GM19099 (cell line): Measurements from ENCODE around the gene SBF2.

Experiments used
- POLR2A ChIP-seq: IDR thresholded peaks from 3 replicates; pipeline ENCODE4 v1.6.1; 2011; ENCODE audit warnings: low read depth; ENCODE audit not compliant: insufficient read length; ENCODE audit errors: extremely low read depth

SBF2 gene

DNA sequence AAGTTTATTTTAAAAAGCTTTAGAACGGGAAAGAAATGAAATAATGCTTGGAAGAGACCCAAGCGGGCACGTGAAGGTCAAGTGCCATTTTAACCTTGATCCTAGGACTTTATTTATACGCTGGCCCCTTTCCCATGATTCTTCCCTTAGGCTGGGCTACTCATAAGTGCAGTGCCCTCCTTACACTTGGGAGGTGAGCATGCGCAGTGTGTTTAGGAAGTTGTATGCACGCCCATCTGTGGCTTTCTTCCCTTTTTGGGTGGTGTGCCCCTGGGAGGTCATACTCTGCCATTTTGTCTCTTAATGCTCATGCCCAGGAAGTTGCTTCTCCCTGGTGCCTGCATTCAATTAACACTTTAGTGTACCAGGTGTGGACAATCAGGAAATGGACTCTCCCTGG lies 390.4 kb downstream of the SBF2 start:
- no peak for TF ChIP-seq POLR2A

DNA sequence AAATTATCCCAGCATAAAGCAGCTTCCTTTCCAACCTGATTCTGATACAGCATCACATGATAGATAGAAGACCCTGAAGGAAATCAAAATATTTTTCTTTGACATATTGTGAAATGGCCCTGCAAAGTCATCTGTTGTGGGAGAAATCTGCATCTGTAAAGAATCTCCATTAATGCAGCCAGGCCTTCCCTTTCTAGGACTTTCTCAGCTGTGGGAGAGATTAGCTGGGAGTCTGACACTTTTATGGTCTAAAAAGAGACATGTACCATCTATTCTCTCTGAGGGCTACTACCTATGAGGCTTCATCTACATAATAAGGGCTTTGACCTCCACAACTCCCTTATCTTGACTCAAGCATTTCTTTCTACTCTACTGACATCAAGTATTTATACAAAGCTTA lies 392.1 kb downstream of the SBF2 start:
- no peak for TF ChIP-seq POLR2A

DNA sequence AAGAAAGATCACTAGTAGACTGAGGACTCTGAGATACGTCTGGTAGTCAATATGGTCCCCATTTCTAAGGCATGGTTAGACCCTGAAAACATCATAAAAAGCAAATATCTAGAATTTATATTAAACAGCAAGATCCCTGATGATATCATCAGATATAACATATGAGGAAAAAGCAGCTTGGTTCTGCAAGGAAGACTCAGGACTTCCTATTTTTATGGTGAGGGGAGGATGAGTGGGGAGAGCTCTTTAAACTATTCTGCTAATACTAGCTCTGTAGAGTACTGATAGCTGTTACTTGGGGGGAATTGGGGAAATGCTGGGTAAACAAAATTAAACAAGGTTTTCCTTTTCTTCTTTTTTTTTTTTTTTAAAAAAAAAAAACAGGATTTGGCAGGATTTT lies 394.3 kb downstream of the SBF2 start:
- TF ChIP-seq POLR2A, result no peak

- TF ChIP-seq POLR2A, result no peak
These were observed 397.1 kb downstream of the SBF2 start for GRCh38 chr11:9896902-9897301.

GRCh38 chr11:9895006-9895405 lies 399.0 kb downstream of the SBF2 start:
- TF ChIP-seq POLR2A, result no peak

DNA sequence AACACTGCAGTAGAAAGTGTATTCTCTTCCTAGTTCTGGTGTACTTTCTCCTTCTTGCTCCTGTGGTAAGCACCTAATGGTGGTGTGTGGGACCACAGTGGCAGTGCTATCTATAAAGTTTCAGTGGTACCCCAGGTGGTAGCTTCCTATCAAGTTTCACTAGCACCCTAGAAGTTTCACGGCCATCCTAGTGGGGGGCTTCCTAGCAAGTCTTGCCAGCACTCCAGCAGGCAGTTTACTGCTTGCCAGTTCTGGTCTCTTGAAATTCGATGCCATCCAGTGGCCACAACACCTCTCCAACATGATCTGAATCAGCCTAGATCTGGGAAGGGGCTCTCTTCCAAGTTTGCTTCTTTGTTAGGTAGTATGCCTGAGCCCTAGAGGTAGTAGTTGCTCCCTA lies 400.5 kb downstream of the SBF2 start:
- no peak for TF ChIP-seq POLR2A

- TF ChIP-seq POLR2A, result no peak
These were observed 405.1 kb downstream of the SBF2 start for GRCh38 chr11:9888938-9889337.

GRCh38 chr11:9887472-9887871 lies 406.5 kb downstream of the SBF2 start:
- TF ChIP-seq POLR2A, result no peak

DNA sequence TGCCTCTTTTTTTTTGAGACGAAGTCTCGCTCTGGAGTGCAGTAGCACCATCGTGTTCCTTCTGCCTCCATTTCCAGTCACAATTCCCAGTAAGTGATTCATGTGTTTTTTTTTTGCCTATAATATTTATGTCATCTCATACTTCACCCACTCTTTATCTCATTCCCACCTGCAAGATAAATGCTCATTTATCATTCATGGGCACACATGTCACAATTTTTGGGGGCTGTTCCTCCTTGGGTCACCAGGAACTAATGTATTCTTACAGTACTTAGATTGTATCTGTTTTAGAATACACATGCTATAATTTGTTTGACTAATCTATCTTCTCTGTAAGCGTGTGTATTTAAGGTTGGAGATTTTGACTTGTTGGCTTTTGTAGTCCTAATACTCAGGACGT lies 407.4 kb downstream of the SBF2 start:
- no peak for TF ChIP-seq POLR2A

- no peak for TF ChIP-seq POLR2A
These were observed 409.4 kb downstream of the SBF2 start for GRCh38 chr11:9884601-9885000.

DNA sequence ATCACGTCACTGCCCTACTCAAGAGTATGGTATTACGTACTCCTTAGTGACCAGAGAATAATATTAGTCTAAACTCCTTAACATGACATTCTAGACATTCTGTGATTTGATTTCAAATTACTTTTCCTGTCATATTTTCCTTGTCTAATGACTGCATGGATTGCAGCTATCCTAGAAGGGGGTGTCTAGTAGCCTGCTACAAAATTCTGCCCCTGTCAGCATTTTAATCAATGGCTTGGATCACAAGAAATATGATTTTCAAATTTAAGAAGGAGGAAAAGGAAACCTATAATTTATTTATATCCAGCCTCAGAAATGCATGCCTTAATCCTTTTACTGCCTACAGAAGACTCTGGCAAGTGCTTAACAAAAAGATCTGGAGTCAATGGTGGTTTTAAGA lies 413.4 kb downstream of the SBF2 start:
- TF ChIP-seq POLR2A, result no peak

DNA sequence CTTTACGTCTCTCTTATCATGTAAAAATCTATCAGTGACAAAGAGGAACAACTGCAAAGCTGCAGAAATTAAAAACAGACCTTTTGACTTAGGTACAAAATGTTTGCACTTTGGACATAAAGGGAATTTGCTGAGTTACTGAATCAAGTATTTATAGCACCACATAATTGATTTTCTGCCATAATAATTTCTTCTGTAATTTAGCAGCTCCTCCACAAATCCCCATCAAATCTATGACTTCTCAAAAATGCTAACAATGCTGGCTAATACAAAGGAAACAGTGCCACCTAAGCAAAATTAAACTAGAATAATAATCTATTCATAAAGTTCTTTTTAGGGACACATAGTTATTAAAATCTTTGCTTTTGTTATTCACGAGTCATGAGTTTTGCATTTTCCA lies 415.1 kb downstream of the SBF2 start:
- TF ChIP-seq POLR2A, result no peak

GRCh38 chr11:9876331-9876730 lies 417.7 kb downstream of the SBF2 start:
- no peak for TF ChIP-seq POLR2A

GRCh38 chr11:9875862-9876261 lies 418.2 kb downstream of the SBF2 start:
- TF ChIP-seq POLR2A, result no peak

DNA sequence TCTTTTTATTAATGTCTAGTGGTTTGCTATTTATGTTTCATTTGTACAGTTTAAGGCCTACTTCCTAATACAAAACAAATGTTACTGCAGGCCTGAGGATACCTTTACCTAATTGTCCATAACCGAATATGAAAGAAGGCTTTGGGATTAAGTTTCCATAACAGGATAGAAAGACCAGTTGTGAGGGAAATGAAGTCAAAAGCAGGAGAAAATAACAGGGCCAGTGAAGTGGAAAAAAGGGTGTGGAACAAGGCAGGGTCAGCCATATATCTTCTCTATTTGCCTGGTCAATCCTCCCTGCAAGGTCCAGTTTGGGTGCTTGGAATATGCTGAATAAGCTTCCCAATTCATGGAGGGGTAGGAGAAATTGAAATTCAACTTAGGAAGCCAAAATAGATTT lies 418.6 kb downstream of the SBF2 start:
- no peak for TF ChIP-seq POLR2A

DNA sequence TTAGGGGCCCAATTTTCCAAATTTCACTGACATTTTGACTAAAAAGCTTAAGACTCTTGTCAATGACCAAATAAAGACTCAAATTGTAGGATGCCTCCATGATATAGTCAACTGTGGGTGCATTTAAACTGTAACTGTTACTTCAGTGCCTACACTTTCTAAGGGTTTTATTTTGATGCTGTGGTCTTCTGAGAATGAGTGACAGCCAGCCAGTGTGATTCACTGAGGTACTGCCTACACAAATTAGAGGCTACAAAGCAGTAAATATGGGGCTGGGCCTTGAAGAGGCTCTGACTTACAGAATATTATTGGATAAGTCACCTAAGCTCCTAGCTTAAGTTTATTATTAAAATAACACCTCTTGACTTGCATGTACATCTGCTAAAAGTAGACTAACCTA lies 419.6 kb downstream of the SBF2 start:
- no peak for TF ChIP-seq POLR2A

DNA sequence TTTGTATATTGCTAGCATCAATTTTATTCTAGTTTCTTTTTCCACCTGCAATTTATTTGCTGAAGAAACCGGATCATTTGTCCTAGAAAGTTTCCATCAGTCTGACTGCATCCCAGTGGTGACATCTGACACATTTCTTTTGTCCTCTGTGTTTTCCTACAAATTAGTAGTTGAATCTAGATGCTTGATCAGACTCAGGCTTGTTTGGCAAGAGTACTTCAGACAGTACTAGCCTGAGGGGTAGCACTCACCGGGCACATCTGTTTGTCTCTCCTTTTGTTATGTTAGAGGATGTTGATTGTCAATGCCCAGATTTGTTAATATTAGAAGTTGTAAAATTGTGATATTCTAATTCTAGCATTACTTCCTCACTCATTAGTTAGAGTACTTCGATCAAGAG lies 425.4 kb downstream of the SBF2 start:
- TF ChIP-seq POLR2A, result no peak

DNA sequence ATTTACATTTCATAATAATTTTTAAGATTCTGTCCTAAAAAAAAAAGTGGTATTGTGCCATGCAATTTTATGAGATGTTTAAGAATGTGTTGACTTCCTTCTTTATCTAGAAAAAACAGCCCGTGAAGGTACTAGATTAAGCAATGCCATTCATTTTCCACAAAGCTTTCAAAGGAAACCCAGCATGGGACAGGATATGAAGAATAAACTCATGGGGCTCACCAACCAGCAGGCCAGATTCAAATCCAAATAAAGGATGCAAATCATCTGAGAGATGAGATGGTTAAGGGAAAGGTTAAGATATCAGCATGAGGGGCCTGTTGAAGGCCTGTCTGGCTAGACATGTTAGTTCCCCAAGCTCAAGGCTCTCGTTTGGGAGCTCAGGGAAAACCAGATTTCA lies 431.0 kb downstream of the SBF2 start:
- TF ChIP-seq POLR2A, result no peak
